Germinal center (tissue), 1 donor: ENCODE measurements around the gene CENPB.
A peak's percentile ranks its signal among the peaks of the same experiment; 100 is the strongest.
"Not testable (repeated sequence)": the region's sequence is repeated elsewhere in the genome, so short reads cannot be mapped to it uniquely, and the experiment has no call there.

ENCODE experiments used
- DNase-seq: peaks from one replicate; pipeline ENCODE4 v3.0.0; 2012; ENCODE audit warnings: mixed read lengths, low spot score

Gene CENPB, protein sequence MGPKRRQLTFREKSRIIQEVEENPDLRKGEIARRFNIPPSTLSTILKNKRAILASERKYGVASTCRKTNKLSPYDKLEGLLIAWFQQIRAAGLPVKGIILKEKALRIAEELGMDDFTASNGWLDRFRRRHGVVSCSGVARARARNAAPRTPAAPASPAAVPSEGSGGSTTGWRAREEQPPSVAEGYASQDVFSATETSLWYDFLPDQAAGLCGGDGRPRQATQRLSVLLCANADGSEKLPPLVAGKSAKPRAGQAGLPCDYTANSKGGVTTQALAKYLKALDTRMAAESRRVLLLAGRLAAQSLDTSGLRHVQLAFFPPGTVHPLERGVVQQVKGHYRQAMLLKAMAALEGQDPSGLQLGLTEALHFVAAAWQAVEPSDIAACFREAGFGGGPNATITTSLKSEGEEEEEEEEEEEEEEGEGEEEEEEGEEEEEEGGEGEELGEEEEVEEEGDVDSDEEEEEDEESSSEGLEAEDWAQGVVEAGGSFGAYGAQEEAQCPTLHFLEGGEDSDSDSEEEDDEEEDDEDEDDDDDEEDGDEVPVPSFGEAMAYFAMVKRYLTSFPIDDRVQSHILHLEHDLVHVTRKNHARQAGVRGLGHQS

DNA sequence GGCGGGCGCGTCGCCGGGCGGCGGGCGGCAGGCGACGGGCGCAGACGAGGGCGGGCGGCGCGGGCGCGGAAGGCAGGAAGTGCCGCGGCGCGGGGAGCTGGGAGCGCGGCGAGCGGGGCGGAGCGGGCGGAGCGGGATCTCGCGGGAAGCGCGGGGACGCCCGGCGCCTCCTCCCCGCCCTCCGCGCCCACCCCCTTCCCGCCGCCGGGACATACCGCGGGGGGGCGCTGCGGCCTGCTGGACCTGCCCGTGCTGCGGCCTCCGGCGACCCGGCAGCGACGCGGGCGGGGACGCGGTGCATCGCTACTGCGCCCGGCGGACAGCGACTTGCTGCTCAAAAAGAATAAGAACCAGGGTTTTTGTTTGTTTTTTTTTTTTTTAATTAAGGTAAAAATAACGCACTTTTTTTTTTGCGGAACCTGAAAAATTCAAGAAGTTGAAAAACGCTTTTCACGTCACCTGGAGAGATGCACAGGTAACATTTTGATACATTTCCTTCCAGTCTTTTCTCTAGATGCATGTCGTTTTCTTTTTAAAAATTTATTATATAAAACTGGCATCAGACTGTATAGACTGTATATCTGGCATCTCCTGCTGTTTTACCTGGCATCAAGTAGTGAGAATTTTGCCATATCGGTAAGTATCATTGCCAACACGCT is at the start of gene CENPB:
Gene CENPB, minus strand, starts transcription at position 76 of the 659 bp plus-strand sequence. CDS start 257 bp downstream, outside the sequence.
- peak; percentile 87 for DNase-seq

DNA sequence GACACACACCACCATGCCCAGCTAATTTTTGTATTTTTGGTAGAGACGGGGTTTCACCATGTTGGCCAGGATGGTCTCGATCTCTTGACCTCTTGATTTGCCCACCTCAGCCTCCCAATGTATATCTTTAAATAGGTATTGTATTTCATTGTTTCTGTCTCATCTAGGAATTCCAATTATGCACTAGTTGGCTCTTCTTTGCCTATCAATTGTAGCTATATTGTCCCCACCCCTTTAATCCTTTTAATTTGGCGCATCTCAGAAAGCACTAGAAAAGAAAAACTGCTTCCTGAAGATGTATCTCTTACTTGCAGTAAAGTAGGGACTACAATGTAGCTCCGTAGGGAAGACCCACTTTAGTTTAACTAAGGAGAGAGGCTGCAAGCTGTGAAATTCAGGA is 49.6 kb upstream of the CENPB start:
- no peak for DNase-seq

DNA sequence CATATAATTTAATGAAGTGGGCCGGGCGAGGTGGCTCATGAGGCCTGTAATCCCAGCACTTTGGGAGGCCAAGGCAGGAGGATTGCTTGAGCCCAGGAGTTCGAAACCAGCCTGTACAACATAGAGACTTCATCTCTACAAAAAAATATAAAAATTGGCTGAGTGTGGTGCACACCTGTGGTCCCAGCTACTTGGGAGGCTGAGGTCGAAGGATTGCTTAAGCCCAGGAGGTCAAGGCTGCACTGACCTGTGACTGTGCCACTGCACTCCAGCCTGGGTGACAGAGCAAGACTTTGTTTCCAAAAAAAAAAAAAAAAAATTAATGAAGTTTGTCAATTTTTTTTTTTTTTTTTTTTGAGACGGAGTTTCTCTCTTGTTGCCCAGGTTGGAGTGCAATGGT is 43.4 kb upstream of the CENPB start:
- not testable (repeated sequence) for DNase-seq

DNA sequence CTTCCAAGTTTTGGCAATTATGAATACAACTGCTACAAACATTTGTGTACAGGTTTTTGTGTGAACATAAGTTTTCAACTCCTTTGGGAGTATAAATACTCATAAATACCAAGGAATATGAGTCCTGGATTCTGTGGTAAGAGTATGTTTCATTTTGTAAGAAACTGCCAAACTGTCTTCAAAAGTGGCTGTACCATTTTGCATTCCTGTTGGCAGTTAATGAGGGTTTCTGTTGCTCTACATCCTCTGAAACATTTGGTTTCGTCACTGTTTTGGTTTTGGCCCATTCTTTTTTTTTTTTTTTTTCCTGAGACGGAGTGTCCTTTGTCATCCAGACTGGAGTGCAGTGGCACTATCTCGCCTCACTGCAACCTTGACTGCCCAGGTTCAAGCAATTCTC is 42.3 kb upstream of the CENPB start:
- no peak for DNase-seq

DNA sequence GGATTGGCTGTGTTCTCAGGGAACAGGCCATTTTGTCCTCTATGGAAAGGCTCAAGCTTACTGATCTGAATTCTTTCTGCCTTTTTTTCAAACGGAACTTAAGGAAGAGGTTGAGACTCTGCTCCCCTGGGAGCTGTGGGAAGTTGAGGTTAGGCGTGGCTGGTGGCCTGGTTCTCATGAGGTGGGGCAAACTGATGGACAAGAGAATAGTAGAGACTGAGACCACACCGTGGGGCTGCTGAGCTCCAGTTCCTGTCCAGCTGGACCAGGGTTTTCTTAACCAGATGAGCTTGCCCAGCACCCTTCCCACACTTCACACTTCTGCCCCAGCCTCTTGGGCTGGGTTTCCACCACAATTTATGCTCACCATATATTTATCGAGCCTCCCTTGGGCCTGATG is 39.9 kb upstream of the CENPB start:
- no peak for DNase-seq

DNA sequence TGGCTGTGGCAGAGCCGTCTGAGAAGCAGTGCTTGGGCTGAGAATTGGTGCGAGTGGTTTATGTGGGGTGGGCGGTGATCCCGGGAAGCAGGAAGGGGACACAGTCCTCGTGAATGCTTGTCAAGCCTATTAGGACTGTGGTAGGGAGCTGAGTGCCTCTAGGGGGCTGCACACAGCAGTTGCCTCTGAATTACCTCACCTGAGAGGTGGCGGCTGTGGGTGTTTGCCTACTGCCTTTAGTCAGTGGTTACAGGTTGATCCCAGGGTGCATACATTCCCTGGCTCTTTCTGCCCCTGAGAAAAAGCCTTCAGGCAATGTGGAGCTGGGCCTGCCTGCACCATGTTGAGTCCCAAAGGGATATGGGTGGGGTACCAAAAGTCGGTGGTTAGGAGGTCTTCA is 39.0 kb upstream of the CENPB start:
- no peak for DNase-seq

DNA sequence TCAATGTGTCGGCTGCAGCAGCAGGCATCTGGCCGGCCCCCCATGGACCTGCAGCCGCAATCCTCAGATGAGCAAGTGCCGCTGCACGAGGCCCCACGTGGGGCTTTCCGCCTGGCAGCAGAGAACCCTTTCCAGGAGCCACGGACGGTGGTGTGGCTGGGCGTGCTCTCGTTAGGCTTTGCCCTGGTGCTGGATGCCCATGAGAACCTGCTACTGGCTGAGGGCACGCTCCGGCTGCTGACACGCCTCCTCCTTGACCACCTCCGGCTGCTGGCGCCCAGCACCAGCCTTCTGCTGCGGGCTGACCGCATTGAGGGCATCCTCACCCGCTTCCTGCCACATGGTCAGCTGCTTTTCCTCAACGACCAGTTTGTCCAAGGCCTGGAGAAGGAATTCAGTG is 37.3 kb upstream of the CENPB start:
- no peak for DNase-seq

DNA sequence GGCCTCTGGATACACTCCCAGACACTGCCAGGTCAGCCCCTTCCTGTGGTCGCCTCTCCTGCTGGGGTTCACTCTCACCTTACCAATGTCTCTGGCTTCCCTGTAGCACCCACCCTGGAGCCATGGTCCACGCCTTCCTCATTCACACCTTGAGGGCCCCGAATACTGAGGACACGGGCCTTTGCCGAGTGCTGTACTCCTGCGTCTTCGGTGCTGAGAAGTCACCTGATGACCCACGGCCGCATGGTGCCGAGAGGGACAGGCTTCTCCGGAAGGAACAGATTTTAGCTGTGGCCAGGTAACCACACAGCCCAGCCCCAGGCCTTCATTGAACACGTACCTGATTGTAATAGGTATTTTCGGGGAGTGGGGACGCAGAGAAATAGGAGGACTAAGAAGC is 35.5 kb upstream of the CENPB start:
- DNase-seq, result no peak

DNA sequence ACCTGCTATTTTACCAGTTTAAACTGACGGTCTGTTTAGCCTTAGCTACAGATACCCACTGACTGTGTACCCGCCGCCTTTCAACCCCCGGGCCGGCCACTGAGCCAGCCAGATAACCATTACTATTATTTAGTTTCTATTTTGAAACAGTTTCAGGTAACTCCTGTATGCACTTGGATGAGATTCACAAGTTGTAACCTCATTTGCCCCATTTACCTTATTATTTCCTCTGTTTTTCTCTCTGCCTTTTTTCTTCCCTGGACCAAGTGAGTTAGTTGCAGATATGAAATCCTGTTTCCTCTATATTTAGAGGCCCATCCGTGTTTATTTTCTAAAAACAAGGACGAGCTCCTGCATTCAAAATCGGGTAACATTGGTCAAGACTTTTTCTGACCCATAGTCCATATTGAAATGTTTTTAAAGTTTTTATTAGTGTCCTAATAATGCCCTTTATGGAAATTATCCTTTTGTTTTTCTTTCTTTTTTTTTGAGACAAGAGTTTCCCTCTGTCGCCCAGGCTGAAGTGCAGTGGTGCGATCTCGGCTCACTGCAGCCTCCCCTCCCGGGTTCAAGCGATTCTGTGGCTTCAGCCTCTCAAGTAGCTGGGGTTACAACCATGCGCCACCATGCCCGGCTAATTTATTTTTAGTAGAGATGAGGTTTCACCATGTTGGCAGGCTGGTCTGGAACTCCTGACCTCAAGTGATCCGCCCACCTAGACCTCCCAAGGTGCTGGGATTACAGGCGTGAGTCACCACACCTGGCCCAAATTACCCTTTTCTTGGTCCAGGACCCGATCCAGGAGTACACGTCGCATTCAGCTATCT is 34.6 kb upstream of the CENPB start:
- no peak for DNase-seq

DNA sequence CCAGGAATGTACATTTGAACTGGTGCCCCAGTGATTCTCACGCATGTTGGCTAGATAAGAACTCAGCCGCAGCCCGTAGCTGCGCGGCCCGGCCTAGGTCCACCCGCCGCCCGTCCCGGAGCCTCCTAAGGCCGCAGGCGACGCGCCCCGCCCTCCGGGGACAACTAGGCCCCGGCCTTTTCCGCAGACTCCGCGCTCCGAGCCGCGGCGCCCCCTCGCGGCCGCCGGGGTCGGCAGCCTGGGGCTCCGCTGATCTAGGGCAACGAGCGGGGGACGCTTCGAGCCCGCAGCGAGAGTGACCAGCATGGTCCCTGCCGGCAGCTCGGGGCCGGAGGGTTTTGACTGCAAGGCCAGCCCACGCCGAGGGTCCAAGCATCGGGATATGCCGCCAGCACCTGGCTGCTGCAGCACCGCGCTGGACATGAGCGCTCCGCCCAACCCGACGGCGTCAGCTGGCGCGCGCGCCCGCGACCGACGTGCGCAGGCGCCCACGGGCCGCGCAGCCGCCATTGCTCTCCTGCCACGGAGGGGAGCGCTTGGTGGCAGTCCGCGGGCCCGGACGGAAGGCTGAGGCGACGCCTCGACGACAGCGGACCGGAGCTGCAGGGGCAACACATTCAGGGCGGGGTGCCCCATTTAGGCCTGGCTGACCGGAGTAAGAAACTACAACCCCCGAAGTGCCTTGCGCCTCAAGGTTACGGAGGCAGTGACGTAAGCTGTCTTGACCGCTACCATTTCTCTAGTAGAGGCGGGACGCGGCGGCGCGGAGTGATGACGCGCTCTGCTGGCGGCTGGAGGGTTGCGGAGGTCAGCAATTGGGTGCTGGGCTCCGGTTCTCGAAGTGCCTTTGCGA is 33.7 kb upstream of the CENPB start, which contains the start of gene AP5S1:
Gene AP5S1, plus strand, starts transcription at position 500 of the 853 bp plus-strand sequence. CDS start 1,571 bp downstream, outside the sequence.
- peak; percentile 88 for DNase-seq

DNA sequence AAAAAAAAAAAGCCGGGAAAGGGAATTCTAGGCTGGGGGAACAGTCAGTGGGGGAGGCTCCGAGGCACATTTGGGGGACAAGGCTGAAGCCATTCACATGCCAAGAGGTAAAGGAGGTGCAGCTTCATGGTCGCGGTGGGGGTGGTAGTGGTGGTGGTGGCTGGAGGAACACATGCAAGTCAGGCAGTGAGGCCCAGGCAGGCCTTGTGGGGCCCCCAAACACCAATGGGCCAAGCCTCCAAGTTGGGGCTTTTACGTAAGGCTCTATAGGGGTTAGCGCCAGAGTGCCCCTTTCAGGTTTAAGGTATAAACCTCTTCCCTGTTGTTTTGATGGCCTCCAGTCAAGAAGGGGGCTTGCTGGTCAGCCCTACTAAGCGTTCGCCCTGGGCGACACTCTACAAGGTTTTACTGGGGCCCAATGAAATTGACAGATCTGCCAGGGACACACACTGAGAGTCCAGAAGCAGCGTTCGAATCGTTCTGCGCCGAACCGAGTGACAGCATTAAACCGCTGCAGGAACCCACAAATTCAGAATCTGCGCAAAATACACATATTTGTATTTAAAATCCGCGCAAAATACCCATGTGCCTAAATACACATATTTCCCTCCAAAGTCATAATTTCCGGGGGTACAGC is 33.0 kb upstream of the CENPB start:
- no peak for DNase-seq

DNA sequence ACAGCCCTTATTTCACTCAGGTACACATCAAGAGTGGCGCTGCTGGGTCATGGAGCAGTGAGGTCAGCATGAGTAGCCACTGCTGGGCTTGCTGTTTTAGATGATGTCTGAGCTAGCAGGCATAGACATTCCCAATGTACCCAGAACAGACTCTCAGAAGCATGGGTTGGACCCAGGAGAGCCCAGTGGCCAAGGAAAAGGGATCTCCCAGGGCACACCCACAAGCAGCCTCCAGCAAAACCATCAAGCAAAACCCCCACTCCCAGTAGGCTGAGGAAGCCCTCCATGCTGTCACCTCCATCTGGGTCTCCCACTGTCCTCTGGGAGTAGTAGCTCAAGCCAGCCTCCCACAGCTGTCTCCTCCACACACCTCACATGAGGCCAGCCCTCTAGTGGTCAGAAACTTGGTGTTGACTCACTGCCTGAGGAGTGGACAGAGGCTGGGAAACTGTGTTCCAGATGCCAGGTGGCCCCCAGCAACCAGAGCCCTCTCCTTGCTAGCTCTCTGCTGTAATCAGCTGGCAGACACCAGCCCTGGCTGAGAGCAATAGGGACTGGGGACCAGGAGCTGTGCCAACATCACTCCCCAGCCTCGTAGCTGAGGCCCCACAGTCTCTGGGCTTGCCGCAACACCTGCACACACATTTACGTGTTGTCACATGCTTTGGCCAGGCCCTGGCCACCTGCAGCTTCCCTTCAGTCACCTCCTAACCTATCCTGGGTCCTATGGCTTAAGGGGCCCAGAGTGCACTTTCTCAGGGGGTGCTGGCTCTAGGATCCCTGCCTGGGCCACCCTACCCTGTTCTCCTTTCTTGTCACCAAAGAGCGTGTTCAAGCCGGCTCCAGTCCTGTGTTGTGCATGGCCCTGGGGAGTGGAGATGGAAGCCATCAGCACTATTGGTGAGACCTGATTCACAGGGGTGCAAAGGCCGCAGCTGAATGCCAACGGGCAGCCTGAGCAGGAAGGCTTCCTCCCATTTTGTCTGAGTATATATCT is 31.9 kb upstream of the CENPB start:
- DNase-seq, result no peak

DNA sequence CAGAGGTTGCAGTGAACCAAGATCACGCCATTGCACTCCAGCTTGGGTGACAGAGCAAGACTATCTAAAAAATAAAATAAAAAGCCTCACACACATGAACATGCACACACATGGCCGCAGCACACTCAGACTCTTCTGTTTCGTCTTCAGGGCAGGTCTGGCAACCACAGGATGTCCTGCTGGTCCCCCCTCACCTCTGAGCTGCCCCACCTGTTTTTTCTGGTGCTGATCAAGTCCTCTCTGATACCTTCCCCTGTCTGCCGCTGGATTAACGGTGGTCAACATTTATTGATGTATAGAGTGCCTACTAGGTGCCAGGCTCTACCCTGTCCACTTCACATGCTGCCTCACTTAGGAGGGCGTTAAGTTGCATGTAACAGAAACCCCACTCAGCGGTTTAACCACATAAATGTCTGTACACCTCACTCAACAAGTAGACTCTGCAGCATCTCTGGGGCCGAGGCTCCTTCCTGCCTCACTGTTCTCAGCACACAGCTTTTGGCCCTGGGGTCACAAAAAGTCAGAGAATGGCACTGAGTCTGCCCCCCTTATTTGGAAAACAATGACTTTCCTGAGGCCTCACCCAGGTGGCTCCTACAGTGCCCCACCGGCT is 29.3 kb upstream of the CENPB start:
- no peak for DNase-seq

DNA sequence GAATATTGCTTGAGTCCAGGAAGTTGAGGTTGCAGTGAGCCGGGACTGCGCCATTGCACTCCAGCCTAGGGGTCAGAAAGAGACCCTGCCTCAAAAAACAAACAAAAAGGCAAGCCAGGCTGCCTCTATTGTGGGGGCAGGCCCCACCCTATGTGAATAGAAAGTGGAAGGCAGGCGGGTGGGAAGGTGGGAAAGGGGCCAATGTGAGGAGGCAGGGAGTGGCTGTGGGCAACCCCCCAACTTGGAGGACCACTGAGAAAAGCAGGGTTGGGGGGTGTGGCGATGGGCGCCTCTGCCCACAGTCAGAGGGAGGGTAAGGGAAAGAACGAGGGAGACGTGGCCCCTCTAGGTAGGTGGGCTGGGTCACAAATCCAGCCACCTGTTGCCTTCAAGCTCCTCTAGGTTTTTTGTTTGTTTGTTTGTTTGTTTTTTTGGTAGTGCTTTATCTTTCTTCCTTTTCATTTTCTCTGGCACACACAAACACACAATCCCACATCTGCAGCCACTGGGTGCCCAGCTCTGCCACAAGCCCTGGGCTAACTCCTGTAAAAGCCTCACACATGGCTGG is 28.5 kb upstream of the CENPB start:
- no peak for DNase-seq

DNA sequence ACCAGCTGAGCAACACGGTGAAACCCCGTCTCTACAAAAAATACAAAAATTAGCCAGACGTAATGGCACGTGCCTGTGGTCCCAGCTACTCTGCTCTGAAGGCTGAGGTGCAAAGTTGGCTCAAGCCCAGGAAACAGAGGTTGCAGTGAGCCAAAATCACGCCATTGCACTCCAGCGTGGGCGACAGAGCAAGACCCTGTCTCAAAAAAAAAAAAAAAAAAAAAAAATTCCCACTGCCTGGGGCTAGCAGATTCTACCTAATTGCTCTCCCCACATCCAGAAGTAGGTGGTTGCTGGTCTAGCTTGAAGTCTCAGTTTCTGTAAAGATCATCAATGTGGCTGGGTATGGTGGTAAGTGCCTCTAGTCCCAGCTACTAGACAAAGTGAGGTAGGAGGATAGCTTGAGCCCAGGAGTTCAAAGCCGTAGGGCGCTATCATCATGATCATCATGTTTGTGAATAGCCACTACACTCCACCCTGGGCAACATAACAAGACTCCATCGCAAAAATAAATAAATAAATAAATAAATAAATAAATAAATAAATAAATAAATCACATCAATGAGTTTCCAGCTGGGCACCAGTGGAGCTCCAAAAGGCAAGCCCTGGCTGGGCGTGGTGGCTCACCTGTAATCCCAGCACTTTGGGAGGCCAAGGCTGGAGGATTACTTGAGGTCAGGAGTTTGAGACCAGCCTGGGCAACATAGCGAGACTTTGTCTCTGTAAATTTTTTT is 27.5 kb upstream of the CENPB start:
- DNase-seq, result no peak

DNA sequence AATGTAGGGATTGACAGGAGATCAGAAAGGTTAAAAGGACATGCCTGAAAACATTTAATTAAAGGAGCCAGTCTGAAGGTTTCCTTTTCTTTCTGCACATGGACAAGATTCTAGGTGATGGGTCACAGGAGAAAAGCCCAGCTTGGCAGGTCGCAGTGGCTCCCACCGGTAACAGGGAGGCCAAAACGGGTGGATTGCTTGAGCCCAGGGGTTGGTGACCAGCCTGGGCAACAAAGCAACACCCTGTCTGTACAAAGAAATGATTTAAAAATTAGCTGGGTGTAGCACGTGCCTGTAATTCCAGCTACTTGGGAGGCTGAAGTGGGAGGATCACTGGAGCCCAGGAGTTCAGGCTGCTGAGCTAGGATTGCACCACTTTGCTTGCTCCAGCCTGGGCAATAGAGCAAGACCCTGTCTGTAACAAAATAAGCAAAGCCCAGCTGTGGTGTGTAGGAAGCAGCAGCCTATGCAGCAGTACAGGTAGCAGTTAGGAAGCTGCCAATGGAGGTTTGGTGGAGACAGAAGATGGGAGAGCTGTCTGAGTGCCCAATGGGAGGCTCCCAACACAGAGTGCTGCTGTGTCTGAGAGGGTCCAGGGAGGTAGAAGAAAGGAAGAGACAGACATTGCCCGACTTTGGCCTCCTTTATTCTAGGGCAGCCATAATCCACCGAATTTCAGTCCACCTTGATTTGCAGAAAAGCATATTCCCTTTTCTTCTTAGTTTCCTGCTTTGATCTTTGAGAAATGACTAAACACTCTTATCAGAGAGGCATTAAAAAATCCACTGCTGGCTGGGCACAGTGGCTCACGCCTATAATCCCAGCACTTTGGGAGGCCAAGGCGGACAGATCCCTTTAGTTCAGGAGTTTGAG is 26.7 kb upstream of the CENPB start:
- DNase-seq, result no peak

DNA sequence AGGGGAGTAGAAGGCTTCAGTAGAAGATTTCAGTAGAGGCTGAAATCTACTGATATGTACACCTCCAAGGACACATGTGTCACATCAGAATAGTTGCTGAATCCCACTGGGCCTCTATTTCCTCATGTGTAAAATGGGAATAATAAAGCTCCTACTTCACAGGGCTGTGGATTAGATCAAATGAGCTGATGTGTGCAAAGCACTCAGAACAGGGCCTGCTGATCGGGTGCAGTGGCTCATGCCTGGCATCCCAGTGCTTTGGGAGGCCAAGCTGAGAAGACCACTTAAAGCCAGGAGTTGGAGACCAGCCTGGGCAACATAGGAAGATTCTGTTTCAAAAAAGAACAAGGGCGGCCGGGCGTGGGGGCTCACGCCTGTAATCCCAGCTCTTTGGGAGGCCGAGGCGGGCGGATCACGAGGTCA is 25.7 kb upstream of the CENPB start:
- DNase-seq, result no peak
